HG03575 (cell line): ENCODE data around the gene SRD5A2.
"Not testable (repeated sequence)": the region's sequence is repeated elsewhere in the genome, so short reads cannot be mapped to it uniquely, and the experiment has no call there.

Experiments
- ATAC-seq: cut with Tn5 transposase; IDR thresholded peaks from one replicate; pipeline ENCODE4 v1.9.1; 2021; ENCODE audit not compliant: unreplicated experiment, insufficient number of reproducible peaks, low FRiP score; ENCODE audit errors: extremely low read depth

The SRD5A2 gene

DNA sequence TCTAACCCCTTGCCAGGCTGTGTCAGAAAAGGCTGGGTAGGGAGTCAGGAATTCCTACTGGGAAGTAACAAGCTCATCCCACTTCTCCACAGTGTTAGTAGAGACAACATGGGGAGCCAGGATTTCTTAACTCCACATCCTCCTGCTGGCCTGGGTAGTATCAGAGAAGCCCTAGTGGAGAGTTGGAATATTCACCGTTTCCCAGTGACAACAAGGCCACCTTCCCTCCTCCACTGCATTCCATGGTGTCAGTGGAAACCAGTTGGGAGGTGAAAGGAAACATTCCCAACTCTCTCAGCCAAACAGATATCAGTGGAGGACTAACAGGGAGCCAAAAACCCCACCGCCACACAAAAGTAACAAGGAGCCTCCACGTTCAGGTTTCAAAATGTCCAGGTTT lies 41.2 kb downstream of the SRD5A2 start:
- no peak for ATAC-seq

DNA sequence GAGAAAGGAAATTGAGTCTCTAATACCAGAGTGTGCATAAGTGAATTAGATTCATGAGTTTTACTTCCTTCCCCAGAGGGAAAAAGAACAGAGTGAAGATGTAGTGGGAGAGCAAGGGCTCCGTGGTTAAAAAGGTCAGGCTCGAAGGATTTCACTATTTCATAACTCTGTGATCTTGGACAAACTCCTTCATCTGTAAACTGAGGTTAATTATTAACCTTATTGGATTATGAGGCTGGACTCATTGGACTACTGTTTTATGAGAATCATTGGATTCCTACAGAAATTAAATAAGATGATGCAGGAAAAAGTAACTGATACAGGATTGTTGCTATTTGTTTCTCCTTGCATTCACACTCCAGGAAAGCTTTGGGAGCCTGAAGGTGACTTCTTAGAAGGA lies 45.0 kb downstream of the SRD5A2 start:
- ATAC-seq = no peak

DNA sequence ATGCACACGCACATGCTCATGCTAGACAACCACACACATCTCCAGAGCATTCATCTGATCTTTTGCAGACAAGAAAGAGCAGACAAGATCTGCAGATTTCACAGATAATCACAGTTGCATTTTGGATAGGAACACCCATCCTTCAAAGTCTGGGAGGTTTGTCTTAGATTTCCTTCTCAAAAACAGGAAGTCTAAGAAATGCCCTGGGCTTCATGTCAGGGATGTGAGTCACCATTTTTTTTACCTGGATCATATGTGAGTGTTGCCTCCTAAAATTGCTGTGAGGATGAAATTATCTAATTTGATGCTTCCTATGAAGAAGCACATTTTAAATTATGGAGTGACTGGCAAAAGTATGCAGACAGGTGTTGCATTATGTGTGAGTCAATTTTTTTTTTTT lies 46.1 kb downstream of the SRD5A2 start:
- no peak for ATAC-seq

DNA sequence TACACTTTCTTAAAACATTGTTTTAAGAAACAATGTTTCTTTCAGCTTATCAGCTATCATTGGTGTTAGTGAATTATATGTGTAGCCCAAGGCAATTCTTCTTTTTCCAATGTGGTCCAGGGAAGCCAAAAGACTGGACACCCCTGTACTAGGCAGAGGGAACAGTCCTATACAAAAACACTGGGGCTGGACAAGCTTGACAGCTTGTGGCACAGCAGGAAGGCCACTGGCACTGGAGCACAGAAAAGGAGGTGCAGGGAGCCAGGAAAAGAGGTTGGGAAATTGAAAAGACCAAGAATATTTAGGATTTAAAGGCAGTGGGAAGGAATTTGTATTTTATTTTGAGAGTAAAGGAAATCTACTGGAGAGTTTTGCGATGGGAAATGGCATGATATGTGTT lies 47.7 kb downstream of the SRD5A2 start:
- ATAC-seq = no peak

DNA sequence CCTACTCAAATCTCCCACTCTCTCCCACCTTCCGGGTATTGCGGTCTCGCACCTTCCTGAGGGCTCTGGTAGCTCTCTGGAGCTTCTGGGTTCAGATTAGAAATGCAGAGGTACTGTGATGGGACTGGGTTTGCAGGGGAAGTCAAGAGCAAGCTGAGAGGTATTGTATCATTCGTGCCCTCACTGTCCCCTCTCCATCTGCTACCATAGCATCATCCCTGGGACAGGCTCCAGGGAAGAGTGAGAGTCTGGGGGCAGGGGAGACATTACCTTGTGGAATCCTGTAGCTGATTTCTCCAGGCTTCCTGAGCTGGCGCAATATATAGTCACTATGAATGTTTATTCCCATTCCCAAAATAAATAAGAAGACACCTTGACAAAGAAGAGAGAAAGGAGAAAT lies 49.6 kb downstream of the SRD5A2 start:
- no peak for ATAC-seq

DNA sequence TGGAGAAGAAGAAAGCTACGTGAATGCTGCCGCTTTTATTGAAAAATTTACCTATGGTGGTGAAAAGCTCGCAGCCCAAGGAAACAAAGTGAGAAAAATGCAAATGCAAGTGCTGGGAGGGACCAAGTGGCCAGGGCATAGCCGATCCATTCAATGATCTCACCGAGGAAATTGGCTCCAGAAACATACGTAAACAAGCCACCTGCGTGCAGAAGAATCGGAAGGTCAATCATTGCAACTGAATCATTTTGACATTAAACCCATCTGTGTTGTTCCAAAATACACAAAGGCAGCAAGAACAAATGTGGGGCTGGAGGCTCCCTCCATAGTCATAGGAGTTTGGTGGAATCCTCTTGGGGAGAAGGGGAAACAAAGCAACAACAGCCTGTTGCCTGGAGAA lies 51.5 kb downstream of the SRD5A2 start:
- no peak for ATAC-seq

DNA sequence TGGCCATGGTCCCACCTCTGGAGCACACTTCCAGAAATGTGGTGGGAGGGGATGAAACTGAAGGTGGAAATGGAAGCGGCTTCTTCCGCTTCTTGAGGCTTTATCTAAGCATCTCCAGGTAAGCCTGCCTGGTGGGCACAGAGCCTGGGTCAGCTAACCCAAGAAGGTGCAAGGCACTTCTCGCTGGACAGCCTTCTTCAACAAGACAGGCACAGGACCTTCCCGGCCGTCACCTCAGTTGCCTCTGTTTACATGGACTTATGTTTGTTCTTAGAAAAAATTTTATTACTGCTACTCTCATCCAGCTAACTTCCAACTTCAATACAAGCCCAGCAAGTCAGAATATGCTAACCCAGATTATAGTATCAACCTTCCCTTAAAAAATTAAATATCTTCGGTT lies 51.9 kb downstream of the SRD5A2 start:
- ATAC-seq = no peak

DNA sequence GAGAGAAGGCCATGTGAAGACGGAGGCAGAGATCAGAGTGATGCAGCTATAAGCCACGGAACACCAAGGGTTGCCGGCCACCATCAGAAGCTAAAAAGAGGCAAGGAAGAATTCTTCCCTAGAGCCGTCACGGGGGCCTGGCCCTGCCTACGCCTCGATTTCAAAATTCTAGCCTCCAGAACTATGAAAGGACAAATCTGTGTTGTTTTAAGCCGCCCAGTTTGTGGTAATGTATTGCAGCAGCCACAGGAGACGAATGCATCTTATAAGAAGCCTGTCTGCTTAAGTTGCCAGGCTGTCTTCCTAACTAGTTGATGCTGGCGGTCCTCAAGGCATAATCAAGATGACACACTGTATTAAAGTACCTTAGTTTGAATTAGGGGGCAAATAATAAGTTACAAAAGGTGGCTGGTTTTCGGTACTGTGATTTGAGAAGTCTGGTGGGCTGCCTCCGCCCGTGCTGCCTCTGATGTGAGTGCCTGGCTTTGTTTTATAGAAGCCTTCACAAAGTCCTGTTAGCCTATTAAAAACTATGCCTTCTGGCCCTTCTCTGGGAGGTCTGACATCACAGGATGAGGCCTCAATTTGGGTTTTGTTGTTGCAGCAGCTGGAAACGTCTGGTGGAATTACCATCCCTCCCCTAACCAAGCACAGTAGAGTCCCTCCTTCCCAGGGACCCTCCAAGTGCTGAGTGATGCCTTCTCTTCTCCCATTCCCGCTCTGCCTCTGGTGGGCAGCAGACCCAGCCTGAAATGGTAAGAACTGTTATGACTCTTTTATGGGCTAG lies 53.6 kb downstream of the SRD5A2 start:
- ATAC-seq = no peak

DNA sequence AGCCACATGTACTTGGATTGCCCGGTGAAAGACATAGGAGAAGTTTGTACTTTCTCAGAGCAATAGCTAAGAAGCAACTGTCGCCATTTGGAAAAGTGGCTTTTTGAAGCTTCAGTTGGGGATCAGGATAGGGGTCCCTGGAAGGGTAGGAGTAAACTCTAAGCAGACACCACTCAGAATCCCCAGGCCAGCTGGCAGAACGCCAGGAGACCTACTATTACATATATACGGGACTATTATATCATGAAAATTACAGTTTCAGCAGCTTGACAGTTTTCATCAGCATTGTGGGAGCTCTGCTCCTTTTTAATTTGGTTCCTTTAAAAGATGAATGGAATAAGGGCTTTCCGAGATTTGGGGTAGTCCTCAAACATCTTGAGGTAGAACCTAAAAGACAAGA lies 54.9 kb downstream of the SRD5A2 start:
- no peak for ATAC-seq

DNA sequence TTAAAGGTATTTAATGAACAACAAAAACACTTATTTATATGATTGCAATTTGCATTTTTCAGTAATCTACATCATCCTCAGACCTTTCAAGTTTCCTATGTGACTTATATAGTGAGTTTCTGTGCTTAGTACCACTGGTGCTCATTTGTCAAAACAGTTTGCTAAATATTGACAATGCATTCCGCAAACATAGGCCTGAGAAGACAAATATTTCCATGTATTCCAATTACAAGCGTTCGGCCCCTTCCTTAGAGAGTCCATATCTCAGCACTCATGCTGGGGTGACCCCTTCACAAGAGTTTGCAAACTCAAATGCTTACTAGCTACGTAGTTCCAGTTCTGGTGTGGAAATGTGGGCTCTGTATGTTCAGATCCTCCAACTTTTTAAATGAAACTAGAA lies 56.1 kb downstream of the SRD5A2 start:
- ATAC-seq = no peak

DNA sequence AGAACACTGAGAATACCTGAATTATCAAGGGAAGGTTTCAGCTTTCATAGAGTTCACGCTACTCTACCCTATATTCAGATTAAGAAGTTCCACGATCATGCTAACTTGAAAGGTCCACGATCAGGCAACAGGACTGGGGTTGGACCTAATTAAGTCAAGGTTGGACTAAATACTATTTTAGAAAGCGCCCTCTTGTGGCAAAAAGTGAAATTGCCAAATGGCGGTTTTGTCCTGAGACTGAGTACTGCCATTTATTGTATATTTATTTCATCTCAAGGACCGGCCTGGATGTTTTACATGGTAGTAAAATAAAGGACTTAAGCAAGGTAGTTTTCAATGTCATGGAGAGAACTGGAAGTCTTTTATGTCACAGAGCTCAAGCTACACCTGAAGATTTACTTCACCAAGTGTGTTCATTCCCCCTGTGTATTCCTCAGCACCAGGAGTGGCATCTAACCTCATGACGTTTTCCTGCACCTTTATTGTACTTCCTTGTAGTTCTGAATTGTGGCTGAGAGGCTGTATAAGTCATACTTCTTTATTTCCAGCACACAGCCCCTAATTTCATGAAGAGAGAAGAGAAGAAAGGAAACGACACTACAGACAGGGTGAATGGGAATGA lies 56.8 kb downstream of the SRD5A2 start:
- ATAC-seq = no peak

DNA sequence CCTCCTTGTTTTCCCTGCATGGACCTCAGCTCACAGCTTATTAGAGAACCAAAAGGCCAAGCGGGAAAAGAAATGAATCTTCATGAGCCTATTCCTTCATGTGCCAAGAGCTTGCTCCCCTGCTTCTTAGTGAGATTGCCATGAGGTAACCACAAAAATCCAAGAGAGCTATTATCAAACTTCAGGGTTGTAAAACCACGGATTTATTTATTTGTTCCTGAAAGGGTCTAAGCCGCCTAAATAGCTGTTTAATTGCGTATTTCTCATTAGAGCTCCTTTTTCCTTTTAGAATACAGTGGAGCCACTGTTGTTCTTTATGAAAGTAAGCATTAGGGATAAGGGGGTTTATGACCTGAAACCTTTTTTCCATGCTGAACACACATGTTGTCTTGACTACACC lies 58.0 kb downstream of the SRD5A2 start:
- ATAC-seq = no peak

DNA sequence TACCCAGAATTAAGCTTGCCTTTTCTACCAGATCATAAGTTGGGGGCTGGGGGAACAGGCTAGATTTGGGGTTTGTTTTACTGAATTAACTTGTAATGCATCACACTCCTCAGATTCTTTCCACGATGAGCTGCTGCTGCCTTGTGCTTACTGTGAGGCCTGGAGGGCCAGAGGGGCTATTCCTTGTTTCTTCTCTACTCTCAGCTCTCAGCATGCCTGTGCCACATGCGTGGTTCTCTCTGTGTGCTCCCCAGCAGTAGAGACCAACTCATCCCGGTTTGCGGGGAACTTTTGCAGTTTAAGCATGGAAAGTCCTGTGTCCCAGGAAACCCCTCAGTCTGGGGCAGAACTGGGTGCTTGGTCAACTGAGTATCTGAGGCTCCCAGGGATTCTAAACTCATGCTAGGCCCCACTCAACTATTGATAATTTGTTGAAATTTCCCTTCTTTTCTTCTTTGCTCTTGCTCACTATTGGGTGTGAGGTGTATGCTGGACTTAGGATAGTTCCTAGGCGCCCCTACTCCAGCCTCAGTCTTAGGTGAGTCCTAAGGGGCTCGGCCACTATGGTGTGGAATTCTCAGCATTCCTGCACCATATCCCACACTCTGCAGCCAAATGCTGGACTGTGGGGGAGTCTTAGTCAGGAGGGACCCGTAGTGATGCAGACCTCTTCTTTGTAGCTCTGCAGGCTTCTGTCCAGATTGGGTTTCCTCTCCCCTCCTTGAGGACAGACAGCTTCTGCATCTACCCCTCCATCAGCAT lies 63.1 kb downstream of the SRD5A2 start:
- ATAC-seq = no peak

DNA sequence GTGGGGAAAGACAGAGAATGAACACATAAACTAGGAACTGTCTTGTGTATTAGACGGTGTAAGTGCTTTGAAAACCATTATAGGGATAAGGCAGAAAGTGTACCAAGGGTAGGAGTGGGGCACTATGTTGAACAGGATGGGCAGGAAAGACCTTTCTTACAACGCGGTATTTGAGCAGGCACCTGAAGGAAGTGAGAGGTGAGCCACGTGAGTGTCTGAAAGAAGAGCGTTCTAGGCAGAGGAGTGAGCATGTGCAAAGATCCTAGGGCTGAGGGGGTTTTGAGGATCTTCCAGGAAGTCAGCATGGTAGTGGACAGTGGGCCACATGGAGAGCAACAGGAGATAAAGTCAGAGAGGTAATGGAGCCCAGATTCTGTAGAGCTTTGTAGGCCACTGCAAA lies 65.2 kb downstream of the SRD5A2 start:
- no peak for ATAC-seq

DNA sequence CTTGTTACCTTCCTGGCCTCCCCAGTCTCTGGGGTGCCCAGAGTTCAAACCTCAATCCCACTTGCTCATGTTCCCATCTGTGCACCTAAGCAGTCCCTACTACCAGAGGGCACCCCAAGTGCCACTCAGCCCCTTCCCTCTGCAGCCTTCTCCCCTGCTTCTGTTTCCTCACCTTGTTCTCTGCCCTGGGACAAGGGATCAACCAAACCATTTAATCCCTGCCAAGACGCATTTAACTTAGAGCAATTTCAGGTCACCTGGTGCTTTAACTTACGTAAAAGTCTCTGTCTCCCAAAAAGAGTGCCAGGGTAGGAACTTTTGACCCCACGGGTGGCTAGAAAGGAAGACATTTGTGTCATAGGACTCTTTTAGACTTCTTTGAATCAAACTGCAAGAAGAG lies 67.2 kb downstream of the SRD5A2 start:
- no peak for ATAC-seq

DNA sequence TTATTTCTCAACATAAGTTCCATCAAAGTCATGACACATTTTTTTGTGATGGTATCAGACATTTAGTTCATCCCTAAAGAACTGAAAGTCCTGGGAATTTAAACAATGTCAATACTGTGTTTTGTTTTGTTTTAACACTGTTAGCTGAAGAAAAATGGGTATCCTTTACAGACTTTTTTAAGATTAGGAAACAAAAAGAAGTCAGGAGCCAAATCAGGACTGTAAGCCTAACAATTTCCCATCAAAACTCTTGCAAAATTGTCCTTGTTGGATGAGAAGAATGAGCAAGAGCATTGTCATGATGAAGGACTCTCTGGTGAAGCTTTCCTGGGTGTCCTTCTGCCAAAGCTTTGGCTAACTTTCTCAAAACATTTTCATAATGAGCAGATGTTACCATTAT lies 69.4 kb downstream of the SRD5A2 start:
- ATAC-seq = no peak

DNA sequence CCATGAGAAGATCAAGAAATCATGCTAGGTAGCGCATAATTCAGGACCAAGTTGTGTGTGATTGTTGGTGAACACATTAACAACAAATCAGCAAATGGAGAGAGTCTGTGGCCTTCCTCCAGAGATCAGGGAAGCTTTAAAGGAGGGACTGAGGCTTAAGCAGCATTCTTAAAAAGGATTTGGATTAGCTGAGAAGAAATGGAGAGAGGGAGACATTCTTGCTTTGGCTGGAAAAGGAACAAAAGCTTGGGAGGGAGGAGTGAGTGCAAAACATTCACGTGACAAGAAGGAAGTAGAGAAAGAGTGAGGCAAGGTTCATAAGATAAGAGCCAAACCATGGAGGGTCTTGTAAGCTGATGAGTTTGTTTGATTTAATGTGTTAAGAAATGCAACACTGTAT lies 75.6 kb downstream of the SRD5A2 start:
- no peak for ATAC-seq

DNA sequence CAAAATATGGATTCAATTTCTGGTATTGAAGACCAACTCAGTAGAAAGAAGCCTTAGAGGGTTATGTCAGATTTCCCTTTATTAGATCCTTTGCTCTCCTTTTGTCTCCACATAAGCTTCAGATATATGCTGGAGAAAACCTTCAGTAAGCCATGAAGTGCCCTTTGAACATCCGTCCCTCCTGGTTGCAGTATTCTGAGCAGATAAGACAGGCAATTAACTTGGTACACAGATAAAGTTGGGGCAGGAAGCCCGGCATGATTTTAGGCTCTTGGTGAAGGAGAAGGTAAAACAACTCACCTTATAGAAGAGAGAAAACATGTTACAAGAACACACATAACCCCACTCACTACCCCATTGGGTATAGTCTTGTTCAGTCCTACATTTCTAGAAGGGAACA lies 76.4 kb downstream of the SRD5A2 start:
- ATAC-seq = no peak

DNA sequence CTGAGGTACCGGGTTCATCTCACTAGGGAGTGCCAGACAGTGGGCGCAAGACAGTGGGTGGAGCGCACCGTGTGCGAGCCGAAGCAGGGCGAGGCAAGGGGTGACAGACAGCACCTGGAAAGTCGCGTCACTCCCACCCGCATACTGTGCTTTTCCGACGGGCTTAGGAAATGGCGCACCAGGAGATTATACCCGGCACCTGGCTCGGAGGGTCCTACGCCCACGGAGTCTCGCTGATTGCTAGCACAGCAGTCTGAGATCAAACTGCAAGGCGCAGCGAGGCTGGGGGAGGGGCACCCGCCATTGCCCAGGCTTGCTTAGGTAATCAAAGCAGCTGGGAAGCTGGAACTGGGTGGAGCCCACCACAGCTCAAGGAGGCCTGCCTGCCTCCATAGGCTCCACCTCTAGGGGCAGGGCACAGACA lies 84.3 kb downstream of the SRD5A2 start:
- not testable (repeated sequence) for ATAC-seq

DNA sequence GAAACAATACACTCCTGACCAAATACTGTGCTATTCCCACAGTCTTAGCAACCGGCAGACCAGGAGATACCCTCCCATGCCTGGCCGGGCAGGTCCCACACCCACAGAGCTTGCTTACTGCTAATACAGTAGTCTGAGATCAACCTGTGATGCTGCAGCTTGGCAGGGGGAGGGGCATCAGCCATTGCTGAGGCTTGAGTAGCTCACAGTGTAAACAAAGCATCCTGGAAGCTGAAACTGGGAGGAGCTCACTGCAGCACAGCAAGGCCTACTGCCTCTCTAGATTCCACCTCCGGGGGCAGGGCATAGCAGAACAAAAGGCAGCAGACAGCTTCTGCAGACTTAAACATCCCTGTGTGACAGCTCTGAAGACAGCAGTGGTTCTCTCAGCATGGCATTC lies 91.4 kb downstream of the SRD5A2 start:
- ATAC-seq = not testable (repeated sequence)
